IPS-NIHi7 (cell line): Measurements from ENCODE around the gene SMC2.

Source experiments
- DNase-seq: peaks from one replicate; pipeline ENCODE4 v3.0.0; 2012; ENCODE audit warnings: mixed read lengths; ENCODE audit errors: extremely low spot score

SMC2 gene

GRCh38 chr9:104104360-104104759 lies 10.3 kb downstream of the SMC2 start:
- DNase-seq, result no peak

GRCh38 chr9:104107799-104108198 lies 13.7 kb downstream of the SMC2 start:
- no peak for DNase-seq

GRCh38 chr9:104108315-104108714 lies 14.2 kb downstream of the SMC2 start:
- no peak for DNase-seq

- DNase-seq, result no peak
These were observed 16.4 kb downstream of the SMC2 start for GRCh38 chr9:104110509-104110908.

- no peak for DNase-seq
These were observed 24.8 kb downstream of the SMC2 start for GRCh38 chr9:104118916-104119315.

GRCh38 chr9:104121022-104121421 lies 26.9 kb downstream of the SMC2 start:
- no peak for DNase-seq

- no peak for DNase-seq
These were observed 44.2 kb downstream of the SMC2 start for GRCh38 chr9:104138243-104138868.

- DNase-seq, result no peak
These were observed 48.9 kb downstream of the SMC2 start for GRCh38 chr9:104142799-104143549.

- DNase-seq, result no peak
These were observed 49.4 kb downstream of the SMC2 start for GRCh38 chr9:104143550-104143910.

GRCh38 chr9:104144336-104144735 lies 50.2 kb downstream of the SMC2 start:
- DNase-seq, result no peak

- no peak for DNase-seq
These were observed 79.0 kb downstream of the SMC2 start for GRCh38 chr9:104173067-104173466.

- DNase-seq, result peak; percentile 15
These were observed 83.0 kb downstream of the SMC2 start for GRCh38 chr9:104177003-104177611.

GRCh38 chr9:104177676-104178075 lies 83.6 kb downstream of the SMC2 start:
- no peak for DNase-seq
